T-helper 17 cell (primary cell): Measurements from ENCODE around the gene COX10. TPM values are rescaled to one million over a fixed set of nuclear protein-coding genes. Genes with fewer than 3 reads are reported as not detected.
"Not testable (repeated sequence)": the region's sequence is repeated elsewhere in the genome, so short reads cannot be mapped to it uniquely, and the experiment has no call there.

Experiments
- ATAC-seq: fragments of 150-1000 bp; cut with Tn5 transposase; 2 replicates; pipeline ENCODE4 v1.10.0; 2021; ENCODE audit warnings: mild to moderate bottlenecking, moderate library complexity
- DNase-seq, 3 donors: peaks; one replicate each; pipeline versions ENCODE4 v3.0.0 to v3.0.0-alpha.2; 2020 to 2021
- H3K9me3 ChIP-seq: one replicate; pipeline ENCODE4 v1.7.0; 2013; ENCODE audit warnings: low read length, mild to moderate bottlenecking; ENCODE audit not compliant: control insufficient read depth, poor library complexity, severe bottlenecking
- H3K27ac Mint-ChIP-seq: one replicate; pipeline ENCODE4 v1.8.0; 2022; ENCODE audit warnings: mild to moderate bottlenecking, moderate library complexity, mixed read lengths
- H3K27me3 Mint-ChIP-seq: one replicate; pipeline ENCODE4 v1.8.0; 2022; ENCODE audit warnings: mixed read lengths
- H3K36me3 Mint-ChIP-seq: one replicate; pipeline ENCODE4 v1.8.0; 2022; ENCODE audit warnings: low read depth, mixed read lengths
- H3K4me1 Mint-ChIP-seq: one replicate; pipeline ENCODE4 v1.8.0; 2022; ENCODE audit warnings: mild to moderate bottlenecking, mixed read lengths
- H3K4me3 Mint-ChIP-seq: one replicate; pipeline ENCODE4 v1.8.0; 2022; ENCODE audit warnings: mild to moderate bottlenecking, moderate library complexity, mixed read lengths
- total RNA-seq, 4 donors: library from RNA in 2 of 4; stranded (reverse) in 2 of 4; gene quantifications; one replicate each; pipeline ENCODE4 v1.2.3 and lab custom pipeline; 2022 to 2026

COX10 gene
- total RNA-seq, 2 donors from 2014 or later = 16.9 to 19.6 TPM

DNA sequence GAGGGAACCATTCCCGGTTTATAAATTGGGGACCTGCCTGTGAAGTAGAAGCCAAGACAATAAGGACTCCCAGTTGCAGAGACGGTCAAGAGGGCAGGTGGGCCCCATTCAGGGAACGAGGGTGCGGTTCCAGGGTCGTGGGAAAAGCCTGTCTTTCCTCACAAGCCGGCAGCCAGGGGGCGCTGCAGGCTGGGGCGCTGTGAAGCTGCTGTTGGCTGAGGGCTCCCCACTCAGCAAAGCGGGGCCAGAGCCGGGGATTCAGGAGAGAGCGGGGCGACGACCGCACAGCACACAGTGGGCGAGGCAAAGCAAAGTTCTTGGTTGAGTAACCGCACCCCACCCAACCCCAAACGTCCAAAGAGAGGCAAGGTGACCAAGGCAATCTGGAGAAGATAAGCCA lies 142.5 kb downstream of the COX10 start:
- peak in 1 of 3 donors; percentile 39 for DNase-seq
- Mint-ChIP-seq H3K4me1 (peaks cover 21% of the 10 kb centered on the region), H3K27me3 (no peaks in the 10 kb centered on the region), H3K36me3 (peaks cover 11% of the 10 kb centered on the region), H3K27ac (no peak overlapping the region), H3K4me3 (peak overlapping the region; percentile 36)
- H3K9me3 ChIP-seq = no peaks in the 10 kb centered on the region
- ATAC-seq = no peak

DNA sequence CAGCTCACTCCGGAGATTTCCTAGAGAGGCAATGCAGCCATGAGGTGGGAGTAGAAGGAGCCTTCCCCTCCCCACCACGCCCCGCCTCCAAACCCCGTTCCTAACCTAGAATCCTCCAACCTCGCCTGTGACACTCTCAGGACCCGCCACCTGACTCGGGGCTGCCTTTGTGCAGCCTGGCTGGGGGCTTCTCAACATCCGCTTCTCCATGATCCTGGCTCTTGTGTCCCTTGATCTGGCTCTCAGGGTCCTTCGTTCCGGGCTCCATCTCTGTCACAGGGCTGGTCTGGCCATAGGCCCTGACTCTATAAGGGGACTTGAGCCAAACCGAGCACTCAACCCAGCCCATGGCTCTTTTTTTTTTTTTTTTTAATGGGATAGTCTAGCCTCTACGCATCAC lies 143.1 kb downstream of the COX10 start:
- Mint-ChIP-seq H3K36me3 (peaks cover 10% of the 10 kb centered on the region), H3K4me3 (no peak overlapping the region), H3K4me1 (peaks cover 19% of the 10 kb centered on the region), H3K27me3 (no peaks in the 10 kb centered on the region), H3K27ac (no peak overlapping the region)
- no peaks in the 10 kb centered on the region for H3K9me3 ChIP-seq
- DNase-seq = no peak
- ATAC-seq = no peak

DNA sequence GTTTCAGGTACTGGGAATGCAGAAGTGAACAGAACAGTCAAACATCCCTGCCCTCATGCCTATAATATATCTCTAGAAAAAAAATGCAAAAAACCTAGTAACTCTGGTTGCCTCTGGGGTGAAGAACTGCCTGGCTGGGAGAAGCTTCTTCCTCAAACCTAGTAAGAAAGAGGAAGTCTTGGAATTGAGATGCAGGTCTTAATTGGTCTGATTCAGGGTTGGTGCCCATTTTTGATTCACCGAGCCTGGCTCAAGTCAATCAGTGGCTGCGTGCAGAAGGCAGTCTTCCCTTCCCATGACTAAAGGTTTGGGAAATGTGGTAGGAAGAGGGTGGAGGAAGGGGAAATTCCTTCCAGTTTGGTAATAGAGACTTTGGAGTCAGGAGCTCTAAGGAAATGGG lies 145.0 kb downstream of the COX10 start:
- H3K27me3 Mint-ChIP-seq = no peaks in the 10 kb centered on the region
- no peak overlapping the region for H3K4me3 Mint-ChIP-seq
- DNase-seq (no peak), ATAC-seq (no peak)
- no peaks in the 10 kb centered on the region for H3K9me3 ChIP-seq
- no peak overlapping the region for H3K27ac Mint-ChIP-seq
- H3K36me3 Mint-ChIP-seq = peaks cover 8% of the 10 kb centered on the region
- H3K4me1 Mint-ChIP-seq = peaks cover 18% of the 10 kb centered on the region

DNA sequence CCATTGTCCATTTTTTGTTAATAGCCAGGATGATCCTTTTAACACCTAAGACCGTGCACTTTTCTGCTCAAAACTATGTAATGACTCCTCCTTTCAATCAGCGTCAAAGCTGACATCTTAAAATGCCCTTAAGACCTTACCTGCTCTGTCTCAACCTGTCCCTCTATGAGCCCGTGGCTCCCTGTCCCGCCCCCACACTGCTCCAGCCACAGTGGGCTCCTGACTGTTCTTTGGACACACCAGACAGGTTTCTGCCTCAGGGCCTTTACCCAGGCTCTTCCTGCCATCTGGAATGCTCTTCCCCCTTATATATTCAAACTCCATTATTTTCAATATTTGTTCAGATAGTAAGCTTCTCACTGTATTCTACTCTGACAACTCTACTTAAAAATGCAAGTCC lies 153.3 kb downstream of the COX10 start:
- DNase-seq (no peak), ATAC-seq (no peak)
- H3K9me3 ChIP-seq = no peaks in the 10 kb centered on the region
- no peak overlapping the region for H3K4me3 Mint-ChIP-seq
- H3K27me3 Mint-ChIP-seq = no peaks in the 10 kb centered on the region
- peaks cover 4% of the 10 kb centered on the region for H3K4me1 Mint-ChIP-seq
- H3K36me3 Mint-ChIP-seq = peaks cover 2% of the 10 kb centered on the region
- peak overlapping the region; percentile 57 for H3K27ac Mint-ChIP-seq

DNA sequence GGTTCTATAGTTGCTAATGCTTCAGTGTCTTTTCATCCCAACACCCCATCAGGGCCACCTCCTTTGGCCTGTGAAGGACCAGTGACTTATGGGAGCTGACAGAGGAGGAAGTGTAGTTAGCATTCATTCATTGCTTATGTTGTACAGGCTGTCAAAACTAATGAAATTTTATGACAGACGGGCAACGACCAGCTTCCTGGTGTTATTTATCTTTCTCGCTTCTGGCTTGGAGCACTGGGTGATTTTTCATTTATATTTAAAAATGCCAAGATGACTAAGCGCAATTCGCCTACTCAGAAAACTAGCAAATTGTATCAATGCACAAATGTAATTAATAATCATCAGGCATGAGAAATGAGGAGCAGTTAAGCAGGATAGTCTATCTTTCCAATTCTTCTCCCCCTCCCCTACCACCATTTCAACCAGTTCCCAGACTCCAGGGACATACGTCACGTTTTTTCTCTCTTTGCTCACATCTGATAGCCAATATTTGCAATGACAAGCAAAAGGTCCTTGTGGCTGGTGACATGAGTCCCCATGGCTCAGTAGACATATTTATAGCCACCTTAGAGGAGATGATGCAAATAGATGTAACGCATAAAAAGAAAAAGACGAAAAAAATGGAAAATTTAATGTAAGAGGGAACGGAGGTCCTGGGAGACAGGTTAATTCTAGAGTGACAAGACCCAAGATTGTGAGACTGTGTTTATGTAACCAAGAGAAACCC lies 156.1 kb downstream of the COX10 start:
- ATAC-seq (no peak), DNase-seq (no peak)
- Mint-ChIP-seq H3K27me3 (no peaks in the 10 kb centered on the region), H3K4me3 (no peak overlapping the region), H3K36me3 (peaks cover 2% of the 10 kb centered on the region), H3K4me1 (peaks cover 4% of the 10 kb centered on the region), H3K27ac (no peak overlapping the region)
- H3K9me3 ChIP-seq = no peaks in the 10 kb centered on the region

DNA sequence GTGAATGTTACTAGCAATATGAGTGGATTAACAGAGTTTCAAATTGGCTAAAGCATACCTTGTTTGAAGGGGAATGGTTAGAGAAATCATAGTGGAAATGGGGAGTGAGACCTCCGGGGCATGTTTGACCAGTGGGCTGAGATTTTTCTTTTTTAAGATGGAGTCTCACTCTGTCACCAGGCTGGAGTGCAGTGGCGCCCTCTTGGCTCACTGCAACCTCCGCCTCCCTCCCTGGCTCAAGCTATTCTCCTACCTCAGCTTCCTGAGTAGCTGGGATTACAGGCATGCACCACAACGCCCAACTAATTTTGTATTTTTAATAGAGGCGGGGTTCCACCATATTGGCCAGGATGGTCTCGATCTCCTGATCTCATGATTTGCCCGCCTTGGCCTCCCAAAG lies 157.7 kb downstream of the COX10 start:
- no peaks in the 10 kb centered on the region for H3K27me3 Mint-ChIP-seq
- peaks cover 2% of the 10 kb centered on the region for H3K36me3 Mint-ChIP-seq
- no peak for DNase-seq
- ATAC-seq = no peak
- H3K4me3 Mint-ChIP-seq = no peak overlapping the region
- H3K9me3 ChIP-seq = no peaks in the 10 kb centered on the region
- peaks cover 4% of the 10 kb centered on the region for H3K4me1 Mint-ChIP-seq
- H3K27ac Mint-ChIP-seq = no peak overlapping the region

DNA sequence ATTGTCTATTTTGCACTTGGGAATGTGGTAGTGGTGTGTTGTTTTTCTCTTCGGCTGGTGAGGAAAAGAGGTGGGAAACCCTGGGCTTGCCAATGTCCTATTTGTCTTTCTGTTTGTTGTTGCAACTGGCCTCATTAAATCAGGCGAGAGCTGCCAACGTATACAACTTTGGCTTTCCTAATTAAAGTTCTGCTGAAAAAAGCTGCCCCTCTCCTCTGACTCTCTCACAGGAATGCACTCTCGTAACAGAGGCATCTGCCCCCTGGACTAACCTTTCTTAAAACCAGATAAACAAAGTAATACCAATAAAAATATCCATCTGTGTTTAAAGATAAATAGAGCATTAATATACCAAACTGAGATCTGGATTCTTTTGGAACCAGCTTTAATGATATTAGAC lies 159.6 kb downstream of the COX10 start:
- no peaks in the 10 kb centered on the region for H3K4me1 Mint-ChIP-seq
- no peak overlapping the region for H3K4me3 Mint-ChIP-seq
- H3K9me3 ChIP-seq = no peaks in the 10 kb centered on the region
- H3K27ac Mint-ChIP-seq = no peak overlapping the region
- no peak for ATAC-seq
- H3K27me3 Mint-ChIP-seq = no peaks in the 10 kb centered on the region
- H3K36me3 Mint-ChIP-seq = peaks cover 2% of the 10 kb centered on the region
- DNase-seq = no peak

DNA sequence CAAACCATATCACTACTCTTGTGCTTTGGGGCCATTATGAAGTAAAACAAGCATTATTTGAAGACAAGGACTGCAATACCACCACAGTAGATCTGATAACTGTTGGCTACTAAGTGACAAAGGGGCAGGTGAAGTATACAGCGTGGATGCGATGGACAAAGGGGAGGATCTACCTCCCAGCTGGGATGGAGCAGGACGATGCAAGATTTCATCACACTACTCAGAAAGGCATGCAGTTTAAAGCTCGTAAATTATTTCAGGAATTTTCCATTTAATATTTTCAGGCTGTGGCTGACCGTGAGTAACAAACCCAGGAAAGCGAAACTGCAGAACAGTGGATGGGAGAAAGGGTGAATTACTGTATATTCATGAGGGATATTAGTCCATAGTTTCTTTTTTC lies 161.9 kb downstream of the COX10 start:
- not testable (repeated sequence) for H3K27me3 Mint-ChIP-seq, ATAC-seq, H3K4me3 Mint-ChIP-seq, H3K9me3 ChIP-seq, H3K4me1 Mint-ChIP-seq, H3K36me3 Mint-ChIP-seq, H3K27ac Mint-ChIP-seq, DNase-seq

DNA sequence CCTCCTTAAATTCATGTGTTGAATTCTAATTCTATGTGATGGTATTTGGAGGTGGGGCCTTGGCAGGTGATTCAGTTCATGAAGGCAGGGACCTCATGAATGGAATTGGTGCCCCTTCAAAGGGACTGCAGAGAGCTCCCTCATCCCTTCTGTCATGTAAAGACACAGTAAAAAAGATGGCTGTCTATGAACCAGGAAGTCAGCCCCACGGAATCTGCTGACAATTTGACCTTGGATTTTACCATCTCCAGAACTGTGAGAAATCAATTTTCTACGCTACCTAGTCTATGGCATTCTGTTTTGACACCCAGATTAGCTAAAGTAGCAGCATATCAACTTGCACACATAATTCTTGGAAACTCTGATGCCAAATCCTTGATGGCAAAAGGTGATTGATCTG lies 165.7 kb downstream of the COX10 start:
- not testable (repeated sequence) for ATAC-seq, H3K4me1 Mint-ChIP-seq, H3K27me3 Mint-ChIP-seq, H3K27ac Mint-ChIP-seq, H3K4me3 Mint-ChIP-seq, DNase-seq, H3K36me3 Mint-ChIP-seq, H3K9me3 ChIP-seq

DNA sequence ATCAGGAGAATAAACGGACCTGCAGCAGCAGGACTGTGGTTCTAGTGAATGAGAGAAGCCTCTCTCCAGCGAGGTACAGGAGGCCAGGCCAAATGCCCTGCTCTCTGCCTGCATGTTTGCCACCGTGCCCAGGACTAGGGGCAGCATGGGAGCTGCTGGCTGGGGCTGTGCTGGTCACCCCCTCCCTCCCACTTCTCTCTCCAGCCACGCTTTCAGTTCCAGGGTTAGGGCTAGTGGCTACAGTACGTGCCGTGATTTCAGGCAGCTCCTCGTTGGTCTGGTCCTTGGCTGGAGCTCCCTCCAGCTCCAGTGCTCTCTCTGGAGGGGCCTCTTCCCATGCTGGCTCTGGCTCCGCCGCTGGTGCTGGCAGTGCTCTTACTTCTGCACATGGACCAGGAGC lies 166.7 kb downstream of the COX10 start:
- H3K27ac Mint-ChIP-seq, H3K4me1 Mint-ChIP-seq, H3K9me3 ChIP-seq, H3K4me3 Mint-ChIP-seq, ATAC-seq, H3K27me3 Mint-ChIP-seq, DNase-seq, H3K36me3 Mint-ChIP-seq: not testable (repeated sequence)

DNA sequence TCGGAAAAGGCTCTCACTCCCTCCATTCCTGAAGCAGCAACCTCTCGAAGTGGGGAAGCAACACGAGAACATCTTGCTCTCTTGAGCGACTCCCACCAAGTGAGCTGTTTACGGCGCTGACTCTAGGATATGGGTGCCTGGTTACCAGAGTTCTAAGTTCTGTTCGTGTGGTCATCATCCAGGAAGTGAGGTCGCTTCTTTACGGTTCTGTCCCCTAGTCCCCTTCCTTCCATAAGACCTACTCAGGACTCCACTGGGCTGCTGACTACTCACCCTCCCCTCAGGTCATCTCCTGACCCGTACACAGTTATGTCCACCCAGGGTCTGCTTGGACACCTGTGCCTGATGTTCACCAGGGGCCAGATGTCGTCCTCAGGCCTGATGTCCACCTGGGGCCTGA lies 167.5 kb downstream of the COX10 start, which contains the start of gene CDRT15:
CDRT15 (minus strand) TSS at position 101 of the 400 bp plus-strand sequence; CDS start at position 72, 29 bp downstream.
- not testable (repeated sequence) for H3K4me1 Mint-ChIP-seq, H3K9me3 ChIP-seq, ATAC-seq, H3K4me3 Mint-ChIP-seq, H3K27me3 Mint-ChIP-seq, H3K27ac Mint-ChIP-seq, DNase-seq, H3K36me3 Mint-ChIP-seq

DNA sequence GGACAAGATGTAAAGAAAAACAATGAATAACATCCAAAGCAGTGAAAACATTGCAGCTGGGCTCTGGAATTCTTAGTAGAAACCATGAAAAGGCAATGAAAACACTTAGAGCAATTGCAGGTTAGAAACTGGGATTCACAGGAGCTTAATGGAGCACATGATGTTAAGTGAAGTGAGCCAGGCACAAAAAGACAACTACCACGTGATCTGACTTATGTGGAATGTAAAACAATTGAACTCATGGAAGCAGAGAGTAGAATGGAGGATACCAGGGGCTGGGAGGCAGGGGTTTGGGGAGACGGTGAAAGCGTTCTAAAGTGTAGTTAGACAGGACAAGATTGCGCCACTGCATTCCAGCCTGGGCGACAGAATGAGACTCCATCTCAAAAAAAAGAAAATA lies 170.0 kb downstream of the COX10 start:
- ATAC-seq, H3K27me3 Mint-ChIP-seq, H3K4me3 Mint-ChIP-seq, H3K27ac Mint-ChIP-seq, H3K36me3 Mint-ChIP-seq, DNase-seq, H3K4me1 Mint-ChIP-seq, H3K9me3 ChIP-seq: not testable (repeated sequence)

DNA sequence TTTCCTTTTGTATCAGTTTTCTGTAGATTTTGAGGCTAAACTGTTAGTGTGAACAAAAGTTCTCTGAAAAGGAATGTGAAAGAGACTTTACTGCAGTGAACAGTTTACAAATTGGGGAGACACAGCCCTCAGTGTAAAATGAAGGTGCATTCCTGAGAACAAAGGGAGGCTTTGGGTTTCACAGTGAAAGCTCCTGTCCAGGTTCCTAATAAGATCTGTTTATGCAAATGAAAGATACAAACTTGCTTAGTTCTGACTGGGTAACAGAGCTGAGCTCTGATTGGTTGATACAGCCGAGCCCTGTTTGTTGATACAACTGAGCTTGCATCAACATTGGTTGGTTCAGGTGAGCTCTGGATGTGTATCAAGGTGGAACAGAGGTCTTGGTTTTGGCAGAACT lies 175.7 kb downstream of the COX10 start:
- DNase-seq (no peak), ATAC-seq (no peak)
- no peaks in the 10 kb centered on the region for H3K9me3 ChIP-seq
- H3K4me3 Mint-ChIP-seq = no peak overlapping the region
- H3K4me1 Mint-ChIP-seq = no peaks in the 10 kb centered on the region
- no peak overlapping the region for H3K27ac Mint-ChIP-seq
- no peaks in the 10 kb centered on the region for H3K36me3 Mint-ChIP-seq
- no peaks in the 10 kb centered on the region for H3K27me3 Mint-ChIP-seq

DNA sequence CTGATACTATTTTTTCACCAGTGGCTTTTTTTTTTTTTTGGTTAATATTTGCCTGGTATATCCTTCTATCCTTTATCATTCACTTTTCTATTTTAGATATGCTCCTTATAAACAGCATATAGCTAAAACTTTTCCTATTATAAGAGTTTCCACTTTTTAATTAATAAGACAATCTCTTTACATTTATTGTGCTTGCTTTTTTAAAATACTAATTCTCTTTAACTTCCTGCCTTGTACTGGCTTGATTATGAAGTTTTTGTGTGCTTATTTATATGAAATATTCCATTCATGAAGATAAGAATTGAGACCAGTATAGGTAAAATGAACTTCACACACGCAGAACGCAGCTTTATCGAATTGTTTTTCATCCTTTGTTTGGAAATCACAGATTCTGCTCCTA lies 176.3 kb downstream of the COX10 start:
- Mint-ChIP-seq H3K36me3 (no peaks in the 10 kb centered on the region), H3K27ac (no peak overlapping the region), H3K4me3 (no peak overlapping the region), H3K27me3 (no peaks in the 10 kb centered on the region), H3K4me1 (no peaks in the 10 kb centered on the region)
- H3K9me3 ChIP-seq = no peaks in the 10 kb centered on the region
- no peak for ATAC-seq
- DNase-seq = no peak
